GM23248 (cell line): ENCODE data around the gene RNFT2.

Source experiments
- EZH2 ChIP-seq: fragments of 200-600 bp; sonication (generic); IDR thresholded peaks from 2 replicates; pipeline ENCODE4 v1.6.1; 2018; ENCODE audit warnings: antibody characterized with exemption, mild to moderate bottlenecking; ENCODE audit not compliant: insufficient read depth, poor library complexity, severe bottlenecking
- EZH2phosphoT487 ChIP-seq: fragments of 200-600 bp; sonication (generic); IDR thresholded peaks from 2 replicates; pipeline ENCODE4 v1.6.1; 2018; ENCODE audit warnings: antibody characterized with exemption, moderate library complexity, mild to moderate bottlenecking, low read depth; ENCODE audit not compliant: insufficient read depth

DNA sequence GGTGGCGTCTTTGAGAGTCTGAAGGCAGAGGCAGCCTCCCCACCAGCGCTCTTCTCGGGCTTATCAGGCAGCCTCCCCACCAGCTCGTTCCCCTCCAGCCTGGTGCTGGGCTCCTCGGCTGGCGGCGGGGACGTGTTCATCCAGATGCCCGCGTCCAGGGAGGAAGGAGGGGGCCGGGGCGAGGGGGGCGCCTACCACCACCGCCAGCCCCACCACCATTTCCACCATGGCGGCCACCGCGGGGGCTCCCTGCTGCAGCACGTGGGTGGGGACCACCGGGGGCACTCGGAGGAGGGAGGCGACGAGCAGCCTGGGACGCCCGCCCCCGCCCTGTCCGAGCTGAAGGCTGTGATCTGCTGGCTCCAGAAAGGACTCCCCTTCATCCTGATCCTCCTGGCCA lies 11.8 kb downstream of the RNFT2 start:
- TF ChIP-seq EZH2, result no peak
- TF ChIP-seq EZH2phosphoT487, result no peak
